Neural progenitor cell (in vitro differentiated cells): ENCODE data around the gene CAPN10.

ENCODE experiments used
- EZH2 ChIP-seq: fragments of 200-600 bp; sonication (generic); IDR thresholded peaks from 2 replicates; pipeline ENCODE4 v1.6.1; 2017; ENCODE audit warnings: antibody characterized with exemption, mild to moderate bottlenecking, moderate library complexity
- EZH2phosphoT487 ChIP-seq: fragments of 200-600 bp; sonication (generic); IDR thresholded peaks from 2 replicates; pipeline ENCODE4 v1.6.1; 2017; ENCODE audit warnings: antibody characterized with exemption
- TF ChIP-seq, protein P1 (sequence below): fragments of 200-600 bp; sonication (generic); IDR thresholded peaks from 2 replicates; pipeline ENCODE4 v1.5.1; 2017; ENCODE audit warnings: antibody characterized with exemption, mild to moderate bottlenecking

DNA sequence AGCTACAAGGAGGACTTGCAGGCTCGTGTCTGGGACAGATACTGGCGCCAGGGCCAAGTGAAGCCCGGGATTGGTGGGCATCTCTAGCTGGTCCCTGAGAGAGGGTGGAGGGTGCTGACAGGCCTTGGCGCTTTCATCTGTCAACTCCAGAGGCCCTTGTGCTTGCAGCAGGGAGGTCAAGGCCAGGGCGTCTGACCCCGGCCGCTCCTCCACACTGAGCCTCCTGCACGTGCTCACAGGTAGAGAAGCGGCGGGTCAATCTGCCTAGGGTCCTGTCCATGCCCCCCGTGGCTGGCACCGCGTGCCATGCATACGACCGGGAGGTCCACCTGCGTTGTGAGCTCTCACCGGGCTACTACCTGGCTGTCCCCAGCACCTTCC lies 9.5 kb downstream of the CAPN10 start:
- TF ChIP-seq, protein P1, sequence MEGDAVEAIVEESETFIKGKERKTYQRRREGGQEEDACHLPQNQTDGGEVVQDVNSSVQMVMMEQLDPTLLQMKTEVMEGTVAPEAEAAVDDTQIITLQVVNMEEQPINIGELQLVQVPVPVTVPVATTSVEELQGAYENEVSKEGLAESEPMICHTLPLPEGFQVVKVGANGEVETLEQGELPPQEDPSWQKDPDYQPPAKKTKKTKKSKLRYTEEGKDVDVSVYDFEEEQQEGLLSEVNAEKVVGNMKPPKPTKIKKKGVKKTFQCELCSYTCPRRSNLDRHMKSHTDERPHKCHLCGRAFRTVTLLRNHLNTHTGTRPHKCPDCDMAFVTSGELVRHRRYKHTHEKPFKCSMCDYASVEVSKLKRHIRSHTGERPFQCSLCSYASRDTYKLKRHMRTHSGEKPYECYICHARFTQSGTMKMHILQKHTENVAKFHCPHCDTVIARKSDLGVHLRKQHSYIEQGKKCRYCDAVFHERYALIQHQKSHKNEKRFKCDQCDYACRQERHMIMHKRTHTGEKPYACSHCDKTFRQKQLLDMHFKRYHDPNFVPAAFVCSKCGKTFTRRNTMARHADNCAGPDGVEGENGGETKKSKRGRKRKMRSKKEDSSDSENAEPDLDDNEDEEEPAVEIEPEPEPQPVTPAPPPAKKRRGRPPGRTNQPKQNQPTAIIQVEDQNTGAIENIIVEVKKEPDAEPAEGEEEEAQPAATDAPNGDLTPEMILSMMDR, result no peak
- no peak for TF ChIP-seq EZH2
- no peak for TF ChIP-seq EZH2phosphoT487
